Sigmoid colon (tissue), 4 donors: ENCODE measurements around the gene RELA.

ENCODE experiments used
- EP300 ChIP-seq, 4 donors: sonication (generic); formaldehyde crosslinking; IDR thresholded peaks; one replicate each; pipeline ENCODE4 v1.6.1; 2017; ENCODE audit warnings: antibody characterized with exemption in 4 of 4
- POLR2A ChIP-seq, 2 donors: fragments of 450-650 bp; IDR thresholded peaks; one replicate each; pipeline ENCODE4 v1.6.1; 2016; ENCODE audit warnings: antibody characterized with exemption in 2 of 2, mild to moderate bottlenecking in 2 of 2, moderate library complexity in 2 of 2
- POLR2AphosphoS5 ChIP-seq, 4 donors: sonication (generic); formaldehyde crosslinking; IDR thresholded peaks; one replicate each; pipeline ENCODE4 v1.6.1; 2017; ENCODE audit warnings: antibody characterized with exemption in 4 of 4
- TF ChIP-seq, protein P1 (sequence below), 4 experiments: fragments of 450-650 bp in 3 of 4; fragments of 200-600 bp in 1 of 4; IDR thresholded peaks; one replicate each; pipeline ENCODE4 v1.5.1; 2016 to 2019; ENCODE audit warnings: antibody characterized with exemption in 4 of 4, mild to moderate bottlenecking in 3 of 4, moderate library complexity in 2 of 4

DNA sequence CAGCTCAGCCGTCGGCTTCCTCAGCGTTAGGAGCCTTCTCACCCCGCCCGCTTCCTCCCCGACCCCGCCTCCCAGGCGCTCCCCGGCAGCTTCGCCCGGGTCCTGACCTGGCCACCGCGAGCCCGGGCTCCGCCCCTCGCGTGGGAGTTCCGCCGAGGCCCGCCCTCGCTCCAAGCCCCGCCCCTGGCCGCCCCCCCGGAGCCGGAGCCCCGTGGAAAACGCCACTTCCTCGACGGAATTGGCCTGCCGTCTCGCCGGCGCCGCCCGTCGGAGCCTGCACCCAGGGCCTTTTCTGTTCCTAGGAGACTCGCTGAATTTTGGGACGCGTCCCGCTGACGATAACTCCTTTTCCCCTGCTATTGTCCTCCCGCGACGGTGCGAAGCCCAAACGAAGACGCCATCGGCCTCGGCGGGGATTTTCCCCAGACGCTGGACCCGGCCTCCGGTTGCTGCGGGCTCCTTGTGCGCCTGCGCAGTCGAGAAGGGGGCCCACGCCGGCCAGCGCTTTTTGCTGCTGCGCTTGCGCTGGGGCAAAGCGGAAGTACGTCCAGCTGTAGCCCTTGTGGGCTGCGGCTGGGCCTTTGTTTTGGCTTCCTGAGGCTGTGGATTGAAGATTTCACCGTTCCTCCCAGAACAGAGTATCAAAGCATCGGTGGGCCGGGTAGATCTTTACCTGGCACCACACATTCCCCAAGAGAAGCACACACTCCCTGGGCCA is 10.0 kb downstream of the RELA start:
- TF ChIP-seq, protein P1, sequence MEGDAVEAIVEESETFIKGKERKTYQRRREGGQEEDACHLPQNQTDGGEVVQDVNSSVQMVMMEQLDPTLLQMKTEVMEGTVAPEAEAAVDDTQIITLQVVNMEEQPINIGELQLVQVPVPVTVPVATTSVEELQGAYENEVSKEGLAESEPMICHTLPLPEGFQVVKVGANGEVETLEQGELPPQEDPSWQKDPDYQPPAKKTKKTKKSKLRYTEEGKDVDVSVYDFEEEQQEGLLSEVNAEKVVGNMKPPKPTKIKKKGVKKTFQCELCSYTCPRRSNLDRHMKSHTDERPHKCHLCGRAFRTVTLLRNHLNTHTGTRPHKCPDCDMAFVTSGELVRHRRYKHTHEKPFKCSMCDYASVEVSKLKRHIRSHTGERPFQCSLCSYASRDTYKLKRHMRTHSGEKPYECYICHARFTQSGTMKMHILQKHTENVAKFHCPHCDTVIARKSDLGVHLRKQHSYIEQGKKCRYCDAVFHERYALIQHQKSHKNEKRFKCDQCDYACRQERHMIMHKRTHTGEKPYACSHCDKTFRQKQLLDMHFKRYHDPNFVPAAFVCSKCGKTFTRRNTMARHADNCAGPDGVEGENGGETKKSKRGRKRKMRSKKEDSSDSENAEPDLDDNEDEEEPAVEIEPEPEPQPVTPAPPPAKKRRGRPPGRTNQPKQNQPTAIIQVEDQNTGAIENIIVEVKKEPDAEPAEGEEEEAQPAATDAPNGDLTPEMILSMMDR (IDR thresholded peaks at IDR 0.05): no peak
- TF ChIP-seq POLR2A (IDR thresholded peaks at IDR 0.05) (peak; percentile 69 to 76), POLR2AphosphoS5 (IDR thresholded peaks at IDR 0.05) (peak; percentile 78 to 92 (median 88)), EP300 (IDR thresholded peaks at IDR 0.05) (no peak)
